SK-N-SH treated with all-trans-retinoic acid at 6 μM for 48 hours (cell line): Measurements from ENCODE around the gene SMOC1.

Source experiments
- ATAC-seq: fragments of 200-7000 bp; cut with Tn5 transposase; 3 replicates; pipeline ENCODE4 v1.9.1; 2020; ENCODE audit warnings: mild to moderate bottlenecking, moderate library complexity
- ARNTL ChIP-seq: fragments of 450-650 bp; formaldehyde crosslinking; IDR thresholded peaks from 2 replicates; pipeline ENCODE4 v1.5.0; 2020; ENCODE audit warnings: low read depth, mild to moderate bottlenecking, moderate library complexity, borderline replicate concordance
- BACH2 ChIP-seq: fragments of 250-450 bp; sonication (Bioruptor Pico); IDR thresholded peaks from 2 replicates; pipeline ENCODE4 v1.9.0; 2021; ENCODE audit warnings: mild to moderate bottlenecking, borderline replicate concordance
- CREB5 ChIP-seq: fragments of 250-450 bp; sonication (Bioruptor Pico); IDR thresholded peaks from 2 replicates; pipeline ENCODE4 v1.5.1; 2020; ENCODE audit warnings: low read depth, mild to moderate bottlenecking, moderate library complexity
- CSDC2 ChIP-seq: fragments of 250-450 bp; sonication (Bioruptor Pico); IDR thresholded peaks from 2 replicates; pipeline ENCODE4 v1.5.0; 2020; ENCODE audit warnings: mild to moderate bottlenecking, moderate library complexity
- CSRNP3 ChIP-seq: fragments of 250-450 bp; sonication (Bioruptor Pico); IDR thresholded peaks from 2 replicates; pipeline ENCODE4 v1.5.1; 2021; ENCODE audit warnings: mild to moderate bottlenecking, moderate library complexity
- ESRRG ChIP-seq: fragments of 250-450 bp; sonication (Bioruptor Pico); IDR thresholded peaks from 2 replicates; pipeline ENCODE4 v1.6.1; 2021; ENCODE audit warnings: mild to moderate bottlenecking
- GLIS3 ChIP-seq: fragments of 250-450 bp; sonication (Bioruptor Pico); IDR thresholded peaks from 2 replicates; pipeline ENCODE4 v1.5.0; 2020; ENCODE audit warnings: mild to moderate bottlenecking, moderate library complexity
- ISL1 ChIP-seq: fragments of 250-450 bp; sonication (Bioruptor Pico); IDR thresholded peaks from 2 replicates; pipeline ENCODE4 v2.1.2; 2022; ENCODE audit warnings: mild to moderate bottlenecking, moderate library complexity
- OSR1 ChIP-seq: fragments of 250-450 bp; sonication (Bioruptor Pico); IDR thresholded peaks from 2 replicates; pipeline ENCODE4 v1.8.0; 2022; ENCODE audit warnings: moderate library complexity, mild to moderate bottlenecking, inconsistent platforms
- PATZ1 ChIP-seq: fragments of 250-450 bp; sonication (Bioruptor Pico); IDR thresholded peaks from 2 replicates; pipeline ENCODE4 v1.8.0; 2020; ENCODE audit warnings: mild to moderate bottlenecking, moderate library complexity, borderline replicate concordance
- POU6F1 ChIP-seq: fragments of 250-450 bp; sonication (Bioruptor Pico); IDR thresholded peaks from 2 replicates; pipeline ENCODE4 v1.8.0; 2021; ENCODE audit warnings: low read depth, mild to moderate bottlenecking, moderate library complexity, borderline replicate concordance
- PPARA ChIP-seq: fragments of 250-450 bp; sonication (Bioruptor Pico); IDR thresholded peaks from 2 replicates; pipeline ENCODE4 v1.5.0; 2020; ENCODE audit warnings: mild to moderate bottlenecking, borderline replicate concordance
- RARB ChIP-seq: fragments of 250-450 bp; sonication (Bioruptor Pico); IDR thresholded peaks from 2 replicates; pipeline ENCODE4 v1.8.0; 2021; ENCODE audit warnings: mild to moderate bottlenecking, moderate library complexity
- SNAI2 ChIP-seq: fragments of 250-450 bp; sonication (Bioruptor Pico); IDR thresholded peaks from 2 replicates; pipeline ENCODE4 v1.5.0; 2020; ENCODE audit warnings: mild to moderate bottlenecking, moderate library complexity
- TCF4 ChIP-seq: fragments of 250-450 bp; sonication (Bioruptor Pico); IDR thresholded peaks from 2 replicates; pipeline ENCODE4 v1.8.0; 2021; ENCODE audit warnings: mild to moderate bottlenecking, moderate library complexity, borderline replicate concordance
- TOX ChIP-seq: fragments of 250-450 bp; sonication (Bioruptor Pico); IDR thresholded peaks from 2 replicates; pipeline ENCODE4 v1.8.0; 2021; ENCODE audit warnings: mild to moderate bottlenecking, moderate library complexity, borderline replicate concordance
- ZC3H10 ChIP-seq: fragments of 250-450 bp; sonication (Bioruptor Pico); IDR thresholded peaks from 2 replicates; pipeline ENCODE4 v1.5.1; 2021; ENCODE audit warnings: mild to moderate bottlenecking, moderate library complexity
- ZFP3 ChIP-seq: fragments of 250-450 bp; sonication (Bioruptor Pico); IDR thresholded peaks from 2 replicates; pipeline ENCODE4 v1.5.0; 2020; ENCODE audit warnings: mild to moderate bottlenecking, moderate library complexity
- ZFP30 ChIP-seq: fragments of 450-650 bp; formaldehyde crosslinking; IDR thresholded peaks from 2 replicates; pipeline ENCODE4 v1.5.0; 2022; ENCODE audit warnings: mild to moderate bottlenecking, moderate library complexity
- ZNF565 ChIP-seq: fragments of 450-650 bp; formaldehyde crosslinking; conservative IDR thresholded peaks from 2 replicates; pipeline ENCODE4 v1.5.0; 2020; ENCODE audit warnings: low read depth, mild to moderate bottlenecking, moderate library complexity
- ZNF8 ChIP-seq: fragments of 450-650 bp; formaldehyde crosslinking; IDR thresholded peaks from 2 replicates; pipeline ENCODE4 v1.5.0; 2020; ENCODE audit warnings: mild to moderate bottlenecking, moderate library complexity

SMOC1 gene

GRCh38 chr14:69997849-69998248 is 118.6 kb downstream of the SMOC1 start:
- TF ChIP-seq TOX (CRISPR knock-in tag): no peak
- no peak for TF ChIP-seq ZNF565 (CRISPR knock-in tag)
- TF ChIP-seq POU6F1 (CRISPR knock-in tag): no peak
- TF ChIP-seq BACH2: no peak
- no peak for TF ChIP-seq ARNTL (CRISPR knock-in tag)
- TF ChIP-seq ZFP30: no peak
- no peak for TF ChIP-seq ZC3H10 (CRISPR knock-in tag)
- TF ChIP-seq CREB5 (CRISPR knock-in tag): no peak
- no peak for TF ChIP-seq ISL1 (CRISPR knock-in tag)
- TF ChIP-seq ZNF8 (CRISPR knock-in tag): no peak
- no peak for TF ChIP-seq ZFP3
- TF ChIP-seq CSDC2 (CRISPR knock-in tag): no peak
- no peak for TF ChIP-seq TCF4 (CRISPR knock-in tag)
- no peak for TF ChIP-seq ESRRG
- no peak for TF ChIP-seq OSR1
- TF ChIP-seq RARB (CRISPR knock-in tag): no peak
- no peak for ATAC-seq

- no peak for ATAC-seq
- TF ChIP-seq TCF4 (CRISPR knock-in tag) (no peak), SNAI2 (CRISPR knock-in tag) (no peak), ESRRG (no peak), OSR1 (no peak), ZFP3 (no peak), GLIS3 (CRISPR knock-in tag) (no peak), ZNF8 (CRISPR knock-in tag) (no peak), TOX (CRISPR knock-in tag) (no peak), RARB (CRISPR knock-in tag) (no peak), PATZ1 (CRISPR knock-in tag) (no peak), CSRNP3 (CRISPR knock-in tag) (no peak)
Observed at GRCh38 chr14:69999261-69999674, 120.1 kb downstream of the SMOC1 start.

- no peak for ATAC-seq
Observed at GRCh38 chr14:70000601-70001000, 121.4 kb downstream of the SMOC1 start.

More at GRCh38 chr14:70000601-70001000, 121.4 kb downstream of the SMOC1 start:
- TF ChIP-seq BACH2 (no peak), ESRRG (no peak), TOX (CRISPR knock-in tag) (no peak), OSR1 (no peak), PPARA (no peak), CREB5 (CRISPR knock-in tag) (no peak), RARB (CRISPR knock-in tag) (no peak), ISL1 (CRISPR knock-in tag) (no peak), ARNTL (CRISPR knock-in tag) (no peak), ZFP3 (no peak), CSDC2 (CRISPR knock-in tag) (no peak), ZNF8 (CRISPR knock-in tag) (no peak), GLIS3 (CRISPR knock-in tag) (no peak), PATZ1 (CRISPR knock-in tag) (no peak), ZFP30 (no peak), ZNF565 (CRISPR knock-in tag) (no peak)
